Measurements from ENCODE around the gene PBX1.

PBX1 gene

GRCh38 chr1:164595212-164595611, 36.2 kb downstream of the PBX1 start:
- Histone ChIP-seq H4K20me1 (ENCODE audit: insufficient read depth, low read length) (no peaks in the 10 kb centered on the region), H3K9me3 (ENCODE audit: insufficient read depth, low read length, severe bottlenecking) (no peaks in the 10 kb centered on the region), H3K9ac (ENCODE audit: low read depth, low read length) (no peak overlapping the region), H3K79me2 (ENCODE audit: insufficient read depth, low read length) (no peaks in the 10 kb centered on the region), H3K4me1 (ENCODE audit: insufficient read depth, low read length) (no peaks in the 10 kb centered on the region), H3K36me3 (ENCODE audit: insufficient read depth, low read length) (no peaks in the 10 kb centered on the region), H3K27ac (ENCODE audit: low read length) (no peak overlapping the region), H2AFZ (ENCODE audit: low read depth, low read length) (no peak overlapping the region), H3K4me3 (ENCODE audit: low read depth in 1 of 2, low read length in 2 of 2) (no peak overlapping the region), H3K4me2 (ENCODE audit: insufficient read depth, low read length) (no peak overlapping the region), H3K27me3 (ENCODE audit: insufficient read depth, low read length, poor library complexity) (no peaks in the 10 kb centered on the region)
- DNase-seq (no peak), ATAC-seq (ENCODE audit: insufficient read depth, low read depth) (no peak)
- no peak for TF ChIP-seq EZH2 (IDR thresholded peaks at IDR 0.05; ENCODE audit: borderline replicate concordance, low read depth, low read length, severe bottlenecking)
- TF ChIP-seq, protein P1, sequence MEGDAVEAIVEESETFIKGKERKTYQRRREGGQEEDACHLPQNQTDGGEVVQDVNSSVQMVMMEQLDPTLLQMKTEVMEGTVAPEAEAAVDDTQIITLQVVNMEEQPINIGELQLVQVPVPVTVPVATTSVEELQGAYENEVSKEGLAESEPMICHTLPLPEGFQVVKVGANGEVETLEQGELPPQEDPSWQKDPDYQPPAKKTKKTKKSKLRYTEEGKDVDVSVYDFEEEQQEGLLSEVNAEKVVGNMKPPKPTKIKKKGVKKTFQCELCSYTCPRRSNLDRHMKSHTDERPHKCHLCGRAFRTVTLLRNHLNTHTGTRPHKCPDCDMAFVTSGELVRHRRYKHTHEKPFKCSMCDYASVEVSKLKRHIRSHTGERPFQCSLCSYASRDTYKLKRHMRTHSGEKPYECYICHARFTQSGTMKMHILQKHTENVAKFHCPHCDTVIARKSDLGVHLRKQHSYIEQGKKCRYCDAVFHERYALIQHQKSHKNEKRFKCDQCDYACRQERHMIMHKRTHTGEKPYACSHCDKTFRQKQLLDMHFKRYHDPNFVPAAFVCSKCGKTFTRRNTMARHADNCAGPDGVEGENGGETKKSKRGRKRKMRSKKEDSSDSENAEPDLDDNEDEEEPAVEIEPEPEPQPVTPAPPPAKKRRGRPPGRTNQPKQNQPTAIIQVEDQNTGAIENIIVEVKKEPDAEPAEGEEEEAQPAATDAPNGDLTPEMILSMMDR (IDR thresholded peaks at IDR 0.05; ENCODE audit: borderline replicate concordance, extremely low read depth, low read length, poor library complexity, severe bottlenecking) = no peak

- Histone ChIP-seq H3K36me3 (ENCODE audit: insufficient read depth, low read length) (no peaks in the 10 kb centered on the region), H3K4me3 (ENCODE audit: low read depth in 1 of 2, low read length in 2 of 2) (no peak overlapping the region), H3K9me3 (ENCODE audit: insufficient read depth, low read length, severe bottlenecking) (no peaks in the 10 kb centered on the region), H3K79me2 (ENCODE audit: insufficient read depth, low read length) (no peaks in the 10 kb centered on the region), H4K20me1 (ENCODE audit: insufficient read depth, low read length) (no peaks in the 10 kb centered on the region), H3K27ac (ENCODE audit: low read length) (no peak overlapping the region), H3K4me2 (ENCODE audit: insufficient read depth, low read length) (no peak overlapping the region), H3K27me3 (ENCODE audit: insufficient read depth, low read length, poor library complexity) (no peaks in the 10 kb centered on the region), H3K4me1 (ENCODE audit: insufficient read depth, low read length) (no peaks in the 10 kb centered on the region), H3K9ac (ENCODE audit: low read depth, low read length) (no peak overlapping the region), H2AFZ (ENCODE audit: low read depth, low read length) (no peak overlapping the region)
- TF ChIP-seq, protein P1 (IDR thresholded peaks at IDR 0.05; ENCODE audit: borderline replicate concordance, extremely low read depth, low read length, poor library complexity, severe bottlenecking) = no peak
- no peak for TF ChIP-seq EZH2 (IDR thresholded peaks at IDR 0.05; ENCODE audit: borderline replicate concordance, low read depth, low read length, severe bottlenecking)
- ATAC-seq (ENCODE audit: insufficient read depth, low read depth) (no peak), DNase-seq (no peak)
Observed at GRCh38 chr1:164596172-164596571, 37.2 kb downstream of the PBX1 start.

DNA sequence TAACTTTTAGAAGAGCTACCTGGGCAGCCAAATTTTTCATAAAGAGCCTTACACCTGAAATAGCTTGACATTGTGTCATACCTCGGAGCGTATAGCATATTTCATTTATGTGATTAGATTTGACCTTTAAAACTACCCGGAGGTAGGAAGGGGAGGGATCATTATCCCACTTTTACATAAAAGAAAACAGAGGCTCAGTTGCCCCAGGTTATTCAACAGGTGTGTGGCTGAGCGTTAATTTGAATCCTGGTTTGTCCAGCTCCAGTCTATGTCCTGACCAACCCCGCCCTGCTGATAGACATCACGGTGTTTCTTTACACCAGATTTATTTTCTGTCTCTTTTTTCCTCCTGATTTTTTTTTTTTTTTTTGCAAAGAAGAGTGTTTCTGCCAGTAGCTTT, 39.7 kb downstream of the PBX1 start:
- H3K79me2 ChIP-seq (ENCODE audit: insufficient read depth, low read length) = no peaks in the 10 kb centered on the region
- H3K27ac ChIP-seq (ENCODE audit: low read length) = no peak overlapping the region
- H3K27me3 ChIP-seq (ENCODE audit: insufficient read depth, low read length, poor library complexity) = no peaks in the 10 kb centered on the region
- H4K20me1 ChIP-seq (ENCODE audit: insufficient read depth, low read length) = no peaks in the 10 kb centered on the region
- H3K9me3 ChIP-seq (ENCODE audit: insufficient read depth, low read length, severe bottlenecking) = no peaks in the 10 kb centered on the region
- no peak overlapping the region for H3K9ac ChIP-seq (ENCODE audit: low read depth, low read length)
- ATAC-seq (ENCODE audit: insufficient read depth, low read depth) (no peak), DNase-seq (no peak)
- H3K4me1 ChIP-seq (ENCODE audit: insufficient read depth, low read length) = no peaks in the 10 kb centered on the region
- no peaks in the 10 kb centered on the region for H3K36me3 ChIP-seq (ENCODE audit: insufficient read depth, low read length)
- no peak for TF ChIP-seq EZH2 (IDR thresholded peaks at IDR 0.05; ENCODE audit: borderline replicate concordance, low read depth, low read length, severe bottlenecking)
- TF ChIP-seq, protein P1 (IDR thresholded peaks at IDR 0.05; ENCODE audit: borderline replicate concordance, extremely low read depth, low read length, poor library complexity, severe bottlenecking) = no peak
- no peak overlapping the region for H3K4me2 ChIP-seq (ENCODE audit: insufficient read depth, low read length)
- H3K4me3 ChIP-seq (ENCODE audit: low read depth in 1 of 2, low read length in 2 of 2) = no peak overlapping the region
- H2AFZ ChIP-seq (ENCODE audit: low read depth, low read length) = no peak overlapping the region

GRCh38 chr1:164599272-164599671, 40.3 kb downstream of the PBX1 start:
- Histone ChIP-seq H3K9me3 (ENCODE audit: insufficient read depth, low read length, severe bottlenecking) (no peaks in the 10 kb centered on the region), H4K20me1 (ENCODE audit: insufficient read depth, low read length) (no peaks in the 10 kb centered on the region), H3K4me2 (ENCODE audit: insufficient read depth, low read length) (no peak overlapping the region), H3K36me3 (ENCODE audit: insufficient read depth, low read length) (no peaks in the 10 kb centered on the region), H3K27me3 (ENCODE audit: insufficient read depth, low read length, poor library complexity) (peaks cover under 1% of the 10 kb centered on the region), H3K4me3 (ENCODE audit: low read depth in 1 of 2, low read length in 2 of 2) (no peak overlapping the region), H3K4me1 (ENCODE audit: insufficient read depth, low read length) (no peaks in the 10 kb centered on the region), H3K27ac (ENCODE audit: low read length) (no peak overlapping the region), H3K79me2 (ENCODE audit: insufficient read depth, low read length) (no peaks in the 10 kb centered on the region), H3K9ac (ENCODE audit: low read depth, low read length) (no peak overlapping the region), H2AFZ (ENCODE audit: low read depth, low read length) (no peak overlapping the region)
- TF ChIP-seq, protein P1 (IDR thresholded peaks at IDR 0.05; ENCODE audit: borderline replicate concordance, extremely low read depth, low read length, poor library complexity, severe bottlenecking) = no peak
- no peak for TF ChIP-seq EZH2 (IDR thresholded peaks at IDR 0.05; ENCODE audit: borderline replicate concordance, low read depth, low read length, severe bottlenecking)
- no peak for ATAC-seq (ENCODE audit: insufficient read depth, low read depth)
- no peak for DNase-seq

Data from DND-41 (cell line).